Endodermal cell (in vitro differentiated cells): Measurements from ENCODE around the gene NEMP1. TPM values are rescaled to one million over a fixed set of nuclear protein-coding genes. Genes with fewer than 3 reads are reported as not detected.

Experiments used
- DNase-seq: peaks from one replicate; pipeline ENCODE4 v3.0.0-alpha.2; 2017
- H3K27ac ChIP-seq: 2 replicates; pipeline ENCODE4 v1.5.1; 2013; ENCODE audit warnings: mild to moderate bottlenecking, low read depth, low read length, moderate library complexity
- H3K27me3 ChIP-seq: 2 replicates; pipeline ENCODE4 v1.6.1; 2013; ENCODE audit warnings: mild to moderate bottlenecking, low read length, moderate library complexity; ENCODE audit not compliant: insufficient read depth, control insufficient read depth, poor library complexity, severe bottlenecking
- H3K36me3 ChIP-seq: 2 replicates; pipeline ENCODE4 v1.7.0; 2013; ENCODE audit warnings: mild to moderate bottlenecking, low read length, moderate library complexity; ENCODE audit not compliant: control insufficient read depth, insufficient read depth
- H3K4me1 ChIP-seq: one replicate; pipeline ENCODE4 v1.7.0; 2013; ENCODE audit warnings: low read length; ENCODE audit not compliant: control insufficient read depth, insufficient read depth
- H3K4me3 ChIP-seq: 2 replicates; pipeline ENCODE4 v1.5.1; 2013; ENCODE audit warnings: mild to moderate bottlenecking, low read length, moderate library complexity
- H3K9ac ChIP-seq: 2 replicates; pipeline ENCODE4 v1.6.1; 2013; ENCODE audit warnings: mild to moderate bottlenecking, low read length, moderate library complexity; ENCODE audit not compliant: poor library complexity, severe bottlenecking; ENCODE audit errors: extremely low read depth
- H3K9me3 ChIP-seq: 2 replicates; pipeline ENCODE4 v1.6.1; 2013; ENCODE audit warnings: mild to moderate bottlenecking, low read length, moderate library complexity; ENCODE audit not compliant: control insufficient read depth
- H3K27ac Mint-ChIP-seq: 2 replicates; pipeline ENCODE4 v1.8.0; 2020; ENCODE audit warnings: mixed read lengths
- H3K27me3 Mint-ChIP-seq: 2 replicates; pipeline ENCODE4 v1.8.0; 2021; ENCODE audit warnings: mild to moderate bottlenecking, mixed read lengths; ENCODE audit not compliant: insufficient read depth
- H3K36me3 Mint-ChIP-seq: 2 replicates; pipeline ENCODE4 v1.8.0; 2020; ENCODE audit warnings: low read depth, mixed read lengths
- H3K4me1 Mint-ChIP-seq: 2 replicates; pipeline ENCODE4 v1.8.0; 2020; ENCODE audit warnings: mixed read lengths
- H3K4me3 Mint-ChIP-seq: 2 replicates; pipeline ENCODE4 v1.8.0; 2020; ENCODE audit warnings: mild to moderate bottlenecking, moderate library complexity, mixed read lengths
- H3K9me3 Mint-ChIP-seq: 2 replicates; pipeline ENCODE4 v1.8.0; 2020; ENCODE audit warnings: mild to moderate bottlenecking, mixed read lengths
- WGBS, 2 experiments: methylation state at CpG; one replicate each; pipeline versions ENCODE4 v1.1.5 to v1.1.7; 2013; ENCODE audit warnings: missing lambda C conversion rate in 2 of 2, mixed read lengths in 1 of 2; ENCODE audit not compliant: insufficient coverage in 1 of 2, insufficient read length in 1 of 2; 5-methylcytosine and 5-hydroxymethylcytosine counted together
- total RNA-seq, 2 donors: library from RNA; stranded (reverse); fragmentation: NEBNext Ultra II Directional in 1 of 2; extraction: Animal tissue kit (Norgen Biotek cat#: 25700) in 1 of 2; gene quantifications; 2 replicates in 1 of 2; 3 replicates in 1 of 2; pipeline ENCODE4 v1.2.1, GENCODE V29; 2021
- TF ChIP-seq, protein P1 (sequence below): fragments of 200-600 bp; sonication (generic); conservative IDR thresholded peaks from 2 replicates; pipeline ENCODE4 v1.5.0; 2021; ENCODE audit warnings: antibody characterized with exemption, mild to moderate bottlenecking

NEMP1 gene
- total RNA-seq, 2 donors from 2014 or later = 36.3 to 52.6 TPM

DNA sequence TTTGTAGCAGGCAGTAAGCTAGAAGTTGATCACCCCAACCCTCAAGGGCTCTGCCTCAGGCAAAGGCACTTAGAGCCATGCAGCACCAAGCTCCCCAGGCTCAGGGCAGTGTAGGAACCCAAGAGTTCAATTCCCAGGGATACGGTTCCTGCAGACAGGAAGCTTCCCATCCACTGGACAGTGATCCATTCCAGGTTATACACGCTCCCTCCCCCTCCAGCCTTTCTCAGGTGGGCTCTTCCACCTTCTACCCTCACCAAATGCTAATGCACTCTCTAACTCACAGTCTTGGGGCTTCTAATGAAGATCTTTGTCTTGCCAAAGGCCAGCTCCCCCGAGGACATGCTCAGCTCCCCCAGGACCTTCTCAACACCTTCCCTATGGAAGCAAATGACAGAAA lies 41.3 kb downstream of the NEMP1 start:
- no peaks in the 10 kb centered on the region for H3K9me3 ChIP-seq
- no peak overlapping the region for H3K27ac Mint-ChIP-seq
- H3K27me3 ChIP-seq = no peaks in the 10 kb centered on the region
- H3K36me3 ChIP-seq = no peaks in the 10 kb centered on the region
- no peaks in the 10 kb centered on the region for H3K9me3 Mint-ChIP-seq
- H3K4me1 Mint-ChIP-seq = peaks cover 5% of the 10 kb centered on the region
- H3K4me3 ChIP-seq = no peak overlapping the region
- TF ChIP-seq, protein P1, sequence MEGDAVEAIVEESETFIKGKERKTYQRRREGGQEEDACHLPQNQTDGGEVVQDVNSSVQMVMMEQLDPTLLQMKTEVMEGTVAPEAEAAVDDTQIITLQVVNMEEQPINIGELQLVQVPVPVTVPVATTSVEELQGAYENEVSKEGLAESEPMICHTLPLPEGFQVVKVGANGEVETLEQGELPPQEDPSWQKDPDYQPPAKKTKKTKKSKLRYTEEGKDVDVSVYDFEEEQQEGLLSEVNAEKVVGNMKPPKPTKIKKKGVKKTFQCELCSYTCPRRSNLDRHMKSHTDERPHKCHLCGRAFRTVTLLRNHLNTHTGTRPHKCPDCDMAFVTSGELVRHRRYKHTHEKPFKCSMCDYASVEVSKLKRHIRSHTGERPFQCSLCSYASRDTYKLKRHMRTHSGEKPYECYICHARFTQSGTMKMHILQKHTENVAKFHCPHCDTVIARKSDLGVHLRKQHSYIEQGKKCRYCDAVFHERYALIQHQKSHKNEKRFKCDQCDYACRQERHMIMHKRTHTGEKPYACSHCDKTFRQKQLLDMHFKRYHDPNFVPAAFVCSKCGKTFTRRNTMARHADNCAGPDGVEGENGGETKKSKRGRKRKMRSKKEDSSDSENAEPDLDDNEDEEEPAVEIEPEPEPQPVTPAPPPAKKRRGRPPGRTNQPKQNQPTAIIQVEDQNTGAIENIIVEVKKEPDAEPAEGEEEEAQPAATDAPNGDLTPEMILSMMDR = no peak
- H3K27ac ChIP-seq = no peak overlapping the region
- no peak overlapping the region for H3K4me3 Mint-ChIP-seq
- peaks cover 10% of the 10 kb centered on the region for H3K27me3 Mint-ChIP-seq
- H3K9ac ChIP-seq = no peak overlapping the region
- no peaks in the 10 kb centered on the region for H3K36me3 Mint-ChIP-seq
- no peaks in the 10 kb centered on the region for H3K4me1 ChIP-seq
- 79% methylated on average over 3 of the region's 3 CpGs for WGBS, 2 experiments
- DNase-seq = peak; percentile 39

DNA sequence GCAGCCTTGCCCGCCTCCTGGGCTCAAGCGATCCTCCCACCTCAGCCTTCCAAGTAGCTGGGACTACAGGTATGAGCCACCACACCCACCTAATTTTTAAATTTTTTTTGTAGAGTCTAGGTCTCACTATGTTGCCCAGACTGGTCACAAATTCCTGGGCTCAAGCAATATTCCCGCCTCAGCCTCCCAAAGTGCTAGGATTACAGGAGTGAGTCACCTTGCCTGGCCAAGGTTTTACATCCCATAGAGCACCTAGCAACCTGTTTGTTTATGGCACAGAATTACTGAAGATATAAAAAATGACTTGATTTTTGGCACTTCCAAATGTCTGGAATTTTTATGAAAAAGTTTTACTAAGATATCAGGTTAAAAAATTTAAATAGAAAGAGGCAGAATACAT lies 45.2 kb downstream of the NEMP1 start:
- Histone ChIP-seq H3K27ac (no peak overlapping the region), H3K9me3 (no peaks in the 10 kb centered on the region), H3K36me3 (no peaks in the 10 kb centered on the region), H3K4me3 (no peak overlapping the region), H3K27me3 (no peaks in the 10 kb centered on the region), H3K9ac (no peak overlapping the region), H3K4me1 (no peaks in the 10 kb centered on the region)
- H3K27ac Mint-ChIP-seq = no peak overlapping the region
- no peak overlapping the region for H3K4me3 Mint-ChIP-seq
- DNase-seq = peak; percentile 38
- TF ChIP-seq, protein P1 = no peak
- H3K9me3 Mint-ChIP-seq = no peaks in the 10 kb centered on the region
- no peaks in the 10 kb centered on the region for H3K4me1 Mint-ChIP-seq
- peaks cover 2% of the 10 kb centered on the region for H3K27me3 Mint-ChIP-seq
- WGBS, 2 experiments = 89 to 90% methylated on average over 1 to 3 of the region's 3 CpGs
- H3K36me3 Mint-ChIP-seq = no peaks in the 10 kb centered on the region

DNA sequence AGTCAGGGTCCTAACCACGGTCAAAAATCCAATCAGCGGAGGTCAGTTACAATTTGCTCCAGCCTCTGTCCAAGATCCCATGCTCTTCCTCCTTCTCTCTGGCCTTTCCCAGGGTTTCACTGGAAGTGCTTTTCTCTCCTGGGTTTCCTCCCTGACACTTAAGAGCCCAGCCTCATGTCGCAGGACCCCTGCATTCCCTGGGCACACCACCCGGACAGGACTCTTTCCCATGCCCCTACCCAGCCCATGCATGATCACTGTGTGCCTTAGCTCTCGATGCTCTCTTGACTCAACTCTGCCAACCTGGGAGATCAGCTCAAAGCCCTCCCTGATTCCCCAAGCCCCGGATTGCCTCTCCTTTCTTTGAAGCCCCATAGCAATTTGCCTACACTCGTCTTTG lies 46.8 kb downstream of the NEMP1 start:
- no peaks in the 10 kb centered on the region for H3K36me3 Mint-ChIP-seq
- no peak for DNase-seq
- H3K27me3 Mint-ChIP-seq = peaks cover 2% of the 10 kb centered on the region
- H3K4me1 Mint-ChIP-seq = peaks cover 13% of the 10 kb centered on the region
- no peaks in the 10 kb centered on the region for H3K9me3 Mint-ChIP-seq
- no peaks in the 10 kb centered on the region for H3K27me3 ChIP-seq
- TF ChIP-seq, protein P1 = no peak
- H3K4me1 ChIP-seq = no peaks in the 10 kb centered on the region
- H3K27ac ChIP-seq = no peak overlapping the region
- H3K9me3 ChIP-seq = no peaks in the 10 kb centered on the region
- H3K9ac ChIP-seq = no peak overlapping the region
- no peak overlapping the region for H3K4me3 Mint-ChIP-seq
- H3K36me3 ChIP-seq = no peaks in the 10 kb centered on the region
- 85 to 90% methylated on average over 6 to 7 of the region's 7 CpGs for whole genome bisulfite sequencing, 2 experiments
- no peak overlapping the region for H3K4me3 ChIP-seq
- no peak overlapping the region for H3K27ac Mint-ChIP-seq
